NAMALWA (cell line): ENCODE measurements around the gene SLN.

Experiments used
- DNase-seq: peaks from one replicate; pipeline ENCODE4 v3.0.0-alpha.2; 2015; ENCODE audit warnings: low spot score

The SLN gene

GRCh38 chr11:107683807-107684206 lies 28.0 kb downstream of the SLN start:
- peak; percentile 34 for DNase-seq

- no peak for DNase-seq
Observed at GRCh38 chr11:107683061-107683460, 28.8 kb downstream of the SLN start.

- DNase-seq: no peak
Observed at GRCh38 chr11:107682572-107682971, 29.3 kb downstream of the SLN start.

- no peak for DNase-seq
Observed at GRCh38 chr11:107682171-107682570, 29.7 kb downstream of the SLN start.

GRCh38 chr11:107679255-107680024 lies 32.4 kb downstream of the SLN start:
- no peak for DNase-seq

GRCh38 chr11:107678632-107678971 lies 33.3 kb downstream of the SLN start:
- DNase-seq: no peak

- DNase-seq: no peak
Observed at GRCh38 chr11:107677924-107678631, 33.8 kb downstream of the SLN start.

GRCh38 chr11:107676336-107677057 lies 35.4 kb downstream of the SLN start:
- DNase-seq: peak; percentile 14

- no peak for DNase-seq
Observed at GRCh38 chr11:107675902-107676301, 36.0 kb downstream of the SLN start.

GRCh38 chr11:107669893-107670601 lies 41.8 kb downstream of the SLN start:
- no peak for DNase-seq

- no peak for DNase-seq
Observed at GRCh38 chr11:107669191-107669740, 42.6 kb downstream of the SLN start.

- no peak for DNase-seq
Observed at GRCh38 chr11:107666911-107667613, 44.8 kb downstream of the SLN start.

- DNase-seq: no peak
Observed at GRCh38 chr11:107665018-107665417, 46.8 kb downstream of the SLN start.

- no peak for DNase-seq
Observed at GRCh38 chr11:107661656-107662055, 50.2 kb downstream of the SLN start.

- no peak for DNase-seq
Observed at GRCh38 chr11:107660066-107660465, 51.8 kb downstream of the SLN start.

GRCh38 chr11:107659310-107659709 lies 52.5 kb downstream of the SLN start:
- no peak for DNase-seq
